PFSK-1 (cell line): ENCODE data around the gene KRT37.
"Not testable (repeated sequence)": the region's sequence is repeated elsewhere in the genome, so short reads cannot be mapped to it uniquely, and the experiment has no call there.

Source experiments
- FOXP2 ChIP-seq: optimal IDR thresholded peaks from 2 replicates; pipeline ENCODE3; 2011; ENCODE audit warnings: borderline replicate concordance, control low read depth, inconsistent platforms; ENCODE audit not compliant: insufficient read depth; ENCODE audit errors: extremely low read length, extremely low read depth
- POLR2AphosphoS5 ChIP-seq: IDR thresholded peaks from 2 replicates; pipeline ENCODE4 v1.6.1; 2012; ENCODE audit warnings: low read depth, mild to moderate bottlenecking, control low read depth, low read length, moderate library complexity
- REST ChIP-seq, 2 experiments: IDR thresholded peaks; 2 replicates each; pipeline versions ENCODE4 v1.6.1 to v1.8.0; 2011 to 2012; ENCODE audit warnings: low read depth in 2 of 2, low read length in 2 of 2, control low read depth in 1 of 2, inconsistent platforms in 1 of 2, mild to moderate bottlenecking in 1 of 2, moderate library complexity in 1 of 2; ENCODE audit not compliant: insufficient read depth in 1 of 2
- SIN3A ChIP-seq: IDR thresholded peaks from 2 replicates; pipeline ENCODE4 v1.6.1; 2012; ENCODE audit warnings: mild to moderate bottlenecking, low read length, moderate library complexity, borderline replicate concordance; ENCODE audit not compliant: insufficient read depth
- TAF1 ChIP-seq: IDR thresholded peaks from 2 replicates; pipeline ENCODE4 v1.6.1; 2012; ENCODE audit warnings: low read length, control low read depth, borderline replicate concordance; ENCODE audit not compliant: insufficient read depth

The KRT37 gene

GRCh38 chr17:41382394-41382793, 42.0 kb downstream of the KRT37 start:
- TF ChIP-seq TAF1: no peak
- no peak for TF ChIP-seq REST (IDR thresholded peaks at IDR 0.05; ENCODE audit: insufficient read depth in 1 of 2, low read depth in 2 of 2, low read length in 2 of 2)
- TF ChIP-seq SIN3A: no peak
- no peak for TF ChIP-seq FOXP2
- TF ChIP-seq POLR2AphosphoS5: no peak

GRCh38 chr17:41381943-41382342, 42.4 kb downstream of the KRT37 start, which contains the start of gene KRT34:
Gene KRT34 (minus strand): TSS chr17:41382306. CDS start chr17:41382246, 60 bp downstream.
- not testable (repeated sequence) for TF ChIP-seq SIN3A; REST (IDR thresholded peaks at IDR 0.05; ENCODE audit: insufficient read depth in 1 of 2, low read depth in 2 of 2, low read length in 2 of 2); POLR2AphosphoS5

DNA sequence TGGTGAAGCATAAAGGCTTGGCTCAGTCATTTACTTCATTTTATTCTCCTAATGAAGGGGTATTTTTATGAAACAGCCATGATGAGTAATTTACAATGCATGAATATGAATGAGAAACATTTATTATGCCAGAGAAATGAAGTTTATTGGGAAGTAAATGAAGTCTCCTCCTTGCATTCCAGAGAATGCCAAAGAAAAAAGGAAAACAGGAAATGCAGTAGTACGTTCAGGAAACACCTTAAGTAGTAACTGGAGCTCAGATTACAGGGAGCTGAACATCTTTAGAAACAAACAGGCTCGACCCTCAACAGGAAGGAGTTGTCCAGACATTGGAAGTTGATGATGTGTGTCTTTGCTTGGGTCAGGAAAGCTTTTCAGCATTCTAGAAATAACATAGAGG, 46.8 kb downstream of the KRT37 start:
- TF ChIP-seq SIN3A (no peak), TAF1 (no peak), REST (IDR thresholded peaks at IDR 0.05; ENCODE audit: insufficient read depth in 1 of 2, low read depth in 2 of 2, low read length in 2 of 2) (no peak), FOXP2 (no peak), POLR2AphosphoS5 (no peak)
